Astrocyte (in vitro differentiated cells and primary cell): ENCODE data around the gene BPIFB3.

Source experiments
- EZH2 ChIP-seq: IDR thresholded peaks from 2 replicates; pipeline ENCODE4 v1.6.1; 2012; ENCODE audit warnings: mild to moderate bottlenecking, low read length, inconsistent platforms; ENCODE audit not compliant: insufficient read depth
- TF ChIP-seq, protein P1 (sequence below): IDR thresholded peaks from 2 replicates; pipeline ENCODE4 v1.5.1; 2011; ENCODE audit warnings: low read depth, mild to moderate bottlenecking, inconsistent platforms, low read length, moderate library complexity; ENCODE audit not compliant: insufficient read depth

- TF ChIP-seq EZH2: no peak
- TF ChIP-seq, protein P1, sequence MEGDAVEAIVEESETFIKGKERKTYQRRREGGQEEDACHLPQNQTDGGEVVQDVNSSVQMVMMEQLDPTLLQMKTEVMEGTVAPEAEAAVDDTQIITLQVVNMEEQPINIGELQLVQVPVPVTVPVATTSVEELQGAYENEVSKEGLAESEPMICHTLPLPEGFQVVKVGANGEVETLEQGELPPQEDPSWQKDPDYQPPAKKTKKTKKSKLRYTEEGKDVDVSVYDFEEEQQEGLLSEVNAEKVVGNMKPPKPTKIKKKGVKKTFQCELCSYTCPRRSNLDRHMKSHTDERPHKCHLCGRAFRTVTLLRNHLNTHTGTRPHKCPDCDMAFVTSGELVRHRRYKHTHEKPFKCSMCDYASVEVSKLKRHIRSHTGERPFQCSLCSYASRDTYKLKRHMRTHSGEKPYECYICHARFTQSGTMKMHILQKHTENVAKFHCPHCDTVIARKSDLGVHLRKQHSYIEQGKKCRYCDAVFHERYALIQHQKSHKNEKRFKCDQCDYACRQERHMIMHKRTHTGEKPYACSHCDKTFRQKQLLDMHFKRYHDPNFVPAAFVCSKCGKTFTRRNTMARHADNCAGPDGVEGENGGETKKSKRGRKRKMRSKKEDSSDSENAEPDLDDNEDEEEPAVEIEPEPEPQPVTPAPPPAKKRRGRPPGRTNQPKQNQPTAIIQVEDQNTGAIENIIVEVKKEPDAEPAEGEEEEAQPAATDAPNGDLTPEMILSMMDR: no peak
Measured at GRCh38 chr20:33065785-33066184, 12.1 kb downstream of the BPIFB3 start.
